ENCODE results near the gene IQCN. TPM values are rescaled to one million over a fixed set of nuclear protein-coding genes. Genes with fewer than 3 reads are reported as not detected.
A peak's percentile ranks its signal among the peaks of the same experiment; 100 is the strongest.

IQCN gene
- total and polyA plus RNA-seq, 10 of the 15 experiments (the other 5 are each of a cell fraction or from before 2014, with no cell fraction given), result 0.01 to 0.54 (median 0.23) TPM; not detected in 3

DNA sequence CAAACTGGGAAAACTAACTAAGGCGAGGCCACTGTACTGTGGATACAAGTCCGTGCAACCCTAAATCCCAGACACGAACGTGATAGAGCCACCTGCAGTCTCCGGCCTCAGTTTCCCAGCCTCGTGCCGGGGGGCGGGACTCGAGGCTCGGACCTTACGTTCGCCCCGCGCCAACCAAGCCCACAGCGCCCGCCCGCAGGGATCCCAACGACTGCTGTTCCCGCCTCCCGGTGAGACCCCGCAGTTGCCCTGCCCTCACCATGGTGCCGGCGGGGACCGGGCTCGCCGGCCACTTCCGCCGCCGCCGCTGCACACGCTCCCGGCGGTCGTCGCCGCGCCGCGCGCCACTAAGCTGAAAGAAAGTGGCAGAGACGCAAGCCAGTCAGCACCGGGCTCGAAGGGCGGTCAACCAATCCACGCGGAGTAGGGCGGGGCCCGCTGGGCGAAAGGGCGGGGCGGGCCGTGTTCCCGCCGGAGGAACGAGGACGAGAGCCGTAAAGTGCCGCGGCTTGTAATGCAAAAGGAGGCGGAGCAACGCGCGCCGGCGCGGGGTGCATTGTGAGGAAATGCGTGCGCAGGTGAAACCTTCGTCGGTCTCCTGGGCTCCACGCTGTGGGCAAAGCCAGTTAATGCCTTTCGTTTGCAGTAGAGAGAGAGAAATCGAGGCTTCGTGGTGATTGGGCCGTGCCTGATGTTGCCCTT, 48.7 kb upstream of the IQCN start, which contains the start of gene LSM4 (continued):
- TF ChIP-seq, protein P1, sequence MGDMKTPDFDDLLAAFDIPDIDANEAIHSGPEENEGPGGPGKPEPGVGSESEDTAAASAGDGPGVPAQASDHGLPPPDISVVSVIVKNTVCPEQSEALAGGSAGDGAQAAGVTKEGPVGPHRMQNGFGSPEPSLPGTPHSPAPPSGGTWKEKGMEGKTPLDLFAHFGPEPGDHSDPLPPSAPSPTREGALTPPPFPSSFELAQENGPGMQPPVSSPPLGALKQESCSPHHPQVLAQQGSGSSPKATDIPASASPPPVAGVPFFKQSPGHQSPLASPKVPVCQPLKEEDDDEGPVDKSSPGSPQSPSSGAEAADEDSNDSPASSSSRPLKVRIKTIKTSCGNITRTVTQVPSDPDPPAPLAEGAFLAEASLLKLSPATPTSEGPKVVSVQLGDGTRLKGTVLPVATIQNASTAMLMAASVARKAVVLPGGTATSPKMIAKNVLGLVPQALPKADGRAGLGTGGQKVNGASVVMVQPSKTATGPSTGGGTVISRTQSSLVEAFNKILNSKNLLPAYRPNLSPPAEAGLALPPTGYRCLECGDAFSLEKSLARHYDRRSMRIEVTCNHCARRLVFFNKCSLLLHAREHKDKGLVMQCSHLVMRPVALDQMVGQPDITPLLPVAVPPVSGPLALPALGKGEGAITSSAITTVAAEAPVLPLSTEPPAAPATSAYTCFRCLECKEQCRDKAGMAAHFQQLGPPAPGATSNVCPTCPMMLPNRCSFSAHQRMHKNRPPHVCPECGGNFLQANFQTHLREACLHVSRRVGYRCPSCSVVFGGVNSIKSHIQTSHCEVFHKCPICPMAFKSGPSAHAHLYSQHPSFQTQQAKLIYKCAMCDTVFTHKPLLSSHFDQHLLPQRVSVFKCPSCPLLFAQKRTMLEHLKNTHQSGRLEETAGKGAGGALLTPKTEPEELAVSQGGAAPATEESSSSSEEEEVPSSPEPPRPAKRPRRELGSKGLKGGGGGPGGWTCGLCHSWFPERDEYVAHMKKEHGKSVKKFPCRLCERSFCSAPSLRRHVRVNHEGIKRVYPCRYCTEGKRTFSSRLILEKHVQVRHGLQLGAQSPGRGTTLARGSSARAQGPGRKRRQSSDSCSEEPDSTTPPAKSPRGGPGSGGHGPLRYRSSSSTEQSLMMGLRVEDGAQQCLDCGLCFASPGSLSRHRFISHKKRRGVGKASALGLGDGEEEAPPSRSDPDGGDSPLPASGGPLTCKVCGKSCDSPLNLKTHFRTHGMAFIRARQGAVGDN (IDR thresholded peaks at IDR 0.05), result peak; percentile 66
- TF ChIP-seq SREBF1 (IDR thresholded peaks at IDR 0.05; ENCODE audit: low read length), result no peak
- TF ChIP-seq, protein P2, sequence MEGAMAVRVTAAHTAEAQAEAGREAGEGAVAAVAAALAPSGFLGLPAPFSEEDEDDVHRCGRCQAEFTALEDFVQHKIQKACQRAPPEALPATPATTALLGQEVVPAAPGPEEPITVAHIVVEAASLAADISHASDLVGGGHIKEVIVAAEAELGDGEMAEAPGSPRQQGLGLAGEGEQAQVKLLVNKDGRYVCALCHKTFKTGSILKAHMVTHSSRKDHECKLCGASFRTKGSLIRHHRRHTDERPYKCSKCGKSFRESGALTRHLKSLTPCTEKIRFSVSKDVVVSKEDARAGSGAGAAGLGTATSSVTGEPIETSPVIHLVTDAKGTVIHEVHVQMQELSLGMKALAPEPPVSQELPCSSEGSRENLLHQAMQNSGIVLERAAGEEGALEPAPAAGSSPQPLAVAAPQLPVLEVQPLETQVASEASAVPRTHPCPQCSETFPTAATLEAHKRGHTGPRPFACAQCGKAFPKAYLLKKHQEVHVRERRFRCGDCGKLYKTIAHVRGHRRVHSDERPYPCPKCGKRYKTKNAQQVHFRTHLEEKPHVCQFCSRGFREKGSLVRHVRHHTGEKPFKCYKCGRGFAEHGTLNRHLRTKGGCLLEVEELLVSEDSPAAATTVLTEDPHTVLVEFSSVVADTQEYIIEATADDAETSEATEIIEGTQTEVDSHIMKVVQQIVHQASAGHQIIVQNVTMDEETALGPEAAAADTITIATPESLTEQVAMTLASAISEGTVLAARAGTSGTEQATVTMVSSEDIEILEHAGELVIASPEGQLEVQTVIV (IDR thresholded peaks at IDR 0.05; ENCODE audit: borderline replicate concordance, partially characterized antibody), result peak; percentile 98
- TF ChIP-seq SP1 (IDR thresholded peaks at IDR 0.05; ENCODE audit: low read depth, low read length), result peak; percentile 94
- no peak for TF ChIP-seq RAD51 (IDR thresholded peaks at IDR 0.05)
- no peak for TF ChIP-seq WRNIP1 (IDR thresholded peaks at IDR 0.05; ENCODE audit: borderline replicate concordance, low read depth, low read length)
- no peak for TF ChIP-seq SUPT20H (IDR thresholded peaks at IDR 0.05; ENCODE audit: borderline replicate concordance, control insufficient read depth, low read depth, low read length)
- no peak for TF ChIP-seq TARDBP (IDR thresholded peaks at IDR 0.05; ENCODE audit: borderline replicate concordance)
- TF ChIP-seq PAX8 (IDR thresholded peaks at IDR 0.05), result no peak
- peak; percentile 77 for TF ChIP-seq GATAD2B (conservative IDR thresholded peaks at IDR 0.05; ENCODE audit: low read depth)
- peak; percentile 49; the same call in 1 of the 2 replicates for TF ChIP-seq IKZF1 (conservative IDR thresholded peaks at IDR 0.05)
- TF ChIP-seq, protein P3, sequence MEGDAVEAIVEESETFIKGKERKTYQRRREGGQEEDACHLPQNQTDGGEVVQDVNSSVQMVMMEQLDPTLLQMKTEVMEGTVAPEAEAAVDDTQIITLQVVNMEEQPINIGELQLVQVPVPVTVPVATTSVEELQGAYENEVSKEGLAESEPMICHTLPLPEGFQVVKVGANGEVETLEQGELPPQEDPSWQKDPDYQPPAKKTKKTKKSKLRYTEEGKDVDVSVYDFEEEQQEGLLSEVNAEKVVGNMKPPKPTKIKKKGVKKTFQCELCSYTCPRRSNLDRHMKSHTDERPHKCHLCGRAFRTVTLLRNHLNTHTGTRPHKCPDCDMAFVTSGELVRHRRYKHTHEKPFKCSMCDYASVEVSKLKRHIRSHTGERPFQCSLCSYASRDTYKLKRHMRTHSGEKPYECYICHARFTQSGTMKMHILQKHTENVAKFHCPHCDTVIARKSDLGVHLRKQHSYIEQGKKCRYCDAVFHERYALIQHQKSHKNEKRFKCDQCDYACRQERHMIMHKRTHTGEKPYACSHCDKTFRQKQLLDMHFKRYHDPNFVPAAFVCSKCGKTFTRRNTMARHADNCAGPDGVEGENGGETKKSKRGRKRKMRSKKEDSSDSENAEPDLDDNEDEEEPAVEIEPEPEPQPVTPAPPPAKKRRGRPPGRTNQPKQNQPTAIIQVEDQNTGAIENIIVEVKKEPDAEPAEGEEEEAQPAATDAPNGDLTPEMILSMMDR (IDR thresholded peaks at IDR 0.05 in 2 of 3, conservative IDR thresholded peaks at IDR 0.05 in 1 of 3; ENCODE audit: control insufficient read depth in 2 of 3, extremely low read depth in 1 of 3, insufficient read depth in 1 of 3, low read depth in 3 of 3, low read length in 3 of 3), result peak; percentile 55 to 66 (median 56)
- TF ChIP-seq, protein P4, sequence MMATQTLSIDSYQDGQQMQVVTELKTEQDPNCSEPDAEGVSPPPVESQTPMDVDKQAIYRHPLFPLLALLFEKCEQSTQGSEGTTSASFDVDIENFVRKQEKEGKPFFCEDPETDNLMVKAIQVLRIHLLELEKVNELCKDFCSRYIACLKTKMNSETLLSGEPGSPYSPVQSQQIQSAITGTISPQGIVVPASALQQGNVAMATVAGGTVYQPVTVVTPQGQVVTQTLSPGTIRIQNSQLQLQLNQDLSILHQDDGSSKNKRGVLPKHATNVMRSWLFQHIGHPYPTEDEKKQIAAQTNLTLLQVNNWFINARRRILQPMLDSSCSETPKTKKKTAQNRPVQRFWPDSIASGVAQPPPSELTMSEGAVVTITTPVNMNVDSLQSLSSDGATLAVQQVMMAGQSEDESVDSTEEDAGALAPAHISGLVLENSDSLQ (IDR thresholded peaks at IDR 0.05), result peak; percentile 98
- TF ChIP-seq, protein P5, sequence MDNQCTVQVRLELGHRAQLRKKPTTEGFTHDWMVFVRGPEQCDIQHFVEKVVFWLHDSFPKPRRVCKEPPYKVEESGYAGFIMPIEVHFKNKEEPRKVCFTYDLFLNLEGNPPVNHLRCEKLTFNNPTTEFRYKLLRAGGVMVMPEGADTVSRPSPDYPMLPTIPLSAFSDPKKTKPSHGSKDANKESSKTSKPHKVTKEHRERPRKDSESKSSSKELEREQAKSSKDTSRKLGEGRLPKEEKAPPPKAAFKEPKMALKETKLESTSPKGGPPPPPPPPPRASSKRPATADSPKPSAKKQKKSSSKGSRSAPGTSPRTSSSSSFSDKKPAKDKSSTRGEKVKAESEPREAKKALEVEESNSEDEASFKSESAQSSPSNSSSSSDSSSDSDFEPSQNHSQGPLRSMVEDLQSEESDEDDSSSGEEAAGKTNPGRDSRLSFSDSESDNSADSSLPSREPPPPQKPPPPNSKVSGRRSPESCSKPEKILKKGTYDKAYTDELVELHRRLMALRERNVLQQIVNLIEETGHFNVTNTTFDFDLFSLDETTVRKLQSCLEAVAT (IDR thresholded peaks at IDR 0.05), result no peak
- no peak for TF ChIP-seq ZNF24 (IDR thresholded peaks at IDR 0.05)
